Left lung (tissue), 10 donors: ENCODE data around the gene MRPL42. TPM values are rescaled to one million over a fixed set of nuclear protein-coding genes. Genes with fewer than 3 reads are reported as not detected.

Experiments used
- ATAC-seq: fragments of 200-7000 bp; cut with Tn5 transposase; one replicate; pipeline ENCODE4 v1.9.1; 2020; ENCODE audit warnings: moderate library complexity
- DNase-seq, 4 donors: peaks; one replicate each; pipeline ENCODE4 v3.0.0-alpha.2; 2013 to 2020
- H3K27ac ChIP-seq, 2 donors: fragments of 200-600 bp; sonication (generic) in 1 of 2; one replicate each; pipeline versions ENCODE4 v1.5.0 to v1.8.0; 2020 to 2021
- H3K27me3 ChIP-seq, 2 donors: fragments of 200-600 bp; sonication (generic) in 1 of 2; one replicate each; pipeline versions ENCODE4 v1.5.0 to v1.8.0; 2020 to 2021
- H3K36me3 ChIP-seq, 2 donors: fragments of 200-600 bp; sonication (generic) in 1 of 2; one replicate each; pipeline versions ENCODE4 v1.5.0 to v1.8.0; 2020 to 2021
- H3K4me1 ChIP-seq, 2 donors: fragments of 200-600 bp; one replicate each; pipeline ENCODE4 v1.8.0; 2021
- H3K4me3 ChIP-seq, 2 donors: fragments of 200-600 bp; sonication (generic) in 1 of 2; one replicate each; pipeline versions ENCODE4 v1.5.0 to v1.8.0; 2020 to 2021; ENCODE audit warnings: mild to moderate bottlenecking in 1 of 2
- H3K9me3 ChIP-seq, 2 donors: fragments of 200-600 bp; sonication (generic) in 1 of 2; one replicate each; pipeline versions ENCODE4 v1.5.0 to v1.8.0; 2020 to 2021
- intact Hi-C, 2 donors: fragments of 100-400 bp; cut with DNase I; formaldehyde crosslinking; loops; one replicate each; pipeline versions ENCODE4 v1.11.2 to v1.14.2; 2022
- polyA plus RNA-seq, 6 donors: library from polyadenylated mRNA; unstranded; fragments of 120-200 nt; gene quantifications; one replicate each; pipeline ENCODE4 v1.2.1, GENCODE V29; 2013; ENCODE audit not compliant: insufficient read length in 6 of 6
- total RNA-seq, 2 donors: library from RNA; stranded (reverse); fragmentation: NEBNext Ultra II Directional; extraction: Animal tissue kit (Norgen Biotek cat#: 25700); gene quantifications; one replicate each; pipeline ENCODE4 v1.2.1, GENCODE V29; 2021
- TF ChIP-seq, protein P1 (sequence below), 2 donors: fragments of 200-600 bp; sonication (generic) in 1 of 2; IDR thresholded peaks; one replicate each; pipeline versions ENCODE4 v1.5.0 to v1.8.0; 2021; ENCODE audit warnings: antibody characterized with exemption in 2 of 2
- donor health status: DM: no; HTN: yes; CAD: no.
- donor health status: DM: no; HTN: no; CAD: no.

MRPL42 gene
- total and polyA plus RNA-seq, 8 donors, result 53.2 to 70.8 (median 62.8) TPM

DNA sequence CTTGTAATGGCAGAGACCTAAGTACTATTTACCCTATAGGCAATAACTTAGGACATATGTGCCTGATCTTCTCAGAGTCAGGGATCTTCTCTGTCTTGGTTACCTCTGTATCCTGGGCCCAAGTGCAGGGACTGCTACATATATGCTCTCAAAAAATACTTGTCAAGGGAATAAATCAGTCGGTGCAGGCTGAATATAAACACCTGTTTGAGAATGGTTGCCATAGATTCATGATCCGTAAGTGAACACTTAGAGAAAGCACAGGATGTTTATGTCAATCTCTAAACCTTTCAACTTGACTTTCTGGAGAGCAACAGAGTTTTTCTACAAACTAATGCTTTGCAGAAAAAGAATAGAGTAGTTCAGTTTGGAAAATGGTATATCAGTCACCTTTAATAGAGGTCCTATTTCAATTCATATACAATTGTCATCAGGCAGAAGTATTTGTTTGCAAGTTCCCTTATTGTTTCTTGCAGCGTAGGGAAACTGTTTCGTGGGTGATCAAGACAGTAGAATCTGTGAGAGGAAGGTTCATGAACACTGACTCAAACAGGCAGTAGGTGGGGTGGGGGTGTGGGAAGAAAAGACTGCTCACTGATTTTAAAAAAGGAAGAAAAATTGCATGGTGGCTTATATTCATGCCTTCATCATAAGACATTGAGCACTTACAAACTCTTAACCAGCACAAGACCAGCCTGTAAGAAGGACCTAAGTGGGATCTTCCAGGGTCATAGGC lies 19.6 kb upstream of the MRPL42 start:
- intact Hi-C loops, result no loop called here
- no peaks in the 10 kb centered on the region for H3K36me3 ChIP-seq
- H3K4me1 ChIP-seq, result peaks cover 0 to 5% of the 10 kb centered on the region in 2 donors
- TF ChIP-seq, protein P1, sequence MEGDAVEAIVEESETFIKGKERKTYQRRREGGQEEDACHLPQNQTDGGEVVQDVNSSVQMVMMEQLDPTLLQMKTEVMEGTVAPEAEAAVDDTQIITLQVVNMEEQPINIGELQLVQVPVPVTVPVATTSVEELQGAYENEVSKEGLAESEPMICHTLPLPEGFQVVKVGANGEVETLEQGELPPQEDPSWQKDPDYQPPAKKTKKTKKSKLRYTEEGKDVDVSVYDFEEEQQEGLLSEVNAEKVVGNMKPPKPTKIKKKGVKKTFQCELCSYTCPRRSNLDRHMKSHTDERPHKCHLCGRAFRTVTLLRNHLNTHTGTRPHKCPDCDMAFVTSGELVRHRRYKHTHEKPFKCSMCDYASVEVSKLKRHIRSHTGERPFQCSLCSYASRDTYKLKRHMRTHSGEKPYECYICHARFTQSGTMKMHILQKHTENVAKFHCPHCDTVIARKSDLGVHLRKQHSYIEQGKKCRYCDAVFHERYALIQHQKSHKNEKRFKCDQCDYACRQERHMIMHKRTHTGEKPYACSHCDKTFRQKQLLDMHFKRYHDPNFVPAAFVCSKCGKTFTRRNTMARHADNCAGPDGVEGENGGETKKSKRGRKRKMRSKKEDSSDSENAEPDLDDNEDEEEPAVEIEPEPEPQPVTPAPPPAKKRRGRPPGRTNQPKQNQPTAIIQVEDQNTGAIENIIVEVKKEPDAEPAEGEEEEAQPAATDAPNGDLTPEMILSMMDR (IDR thresholded peaks at IDR 0.05), result no peak
- no peak overlapping the region for H3K27ac ChIP-seq
- no peaks in the 10 kb centered on the region for H3K27me3 ChIP-seq
- no peak overlapping the region for H3K4me3 ChIP-seq
- ATAC-seq, result no peak
- DNase-seq, result no peak
- H3K9me3 ChIP-seq, result no peaks in the 10 kb centered on the region

DNA sequence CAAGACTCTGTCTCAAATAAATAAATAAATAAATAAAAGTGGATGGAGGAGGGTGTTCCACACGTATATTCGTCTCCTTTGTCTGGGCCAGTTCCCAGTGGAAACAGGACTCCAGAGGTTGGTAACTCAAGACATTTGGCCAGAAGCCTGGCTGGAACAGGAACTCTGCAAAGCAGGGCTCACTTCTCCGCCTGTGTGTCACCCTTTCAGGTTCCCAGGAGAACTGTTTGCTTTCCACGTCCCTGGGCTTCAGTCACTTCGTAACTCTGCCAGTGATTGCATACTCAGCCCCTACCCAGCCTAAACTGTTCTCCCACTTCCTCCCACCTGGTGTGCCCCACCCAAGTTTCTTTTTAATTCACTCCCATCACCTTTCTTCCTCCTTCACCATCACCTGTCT lies 18.5 kb upstream of the MRPL42 start:
- TF ChIP-seq, protein P1 (IDR thresholded peaks at IDR 0.05), result no peak
- DNase-seq (no peak), ATAC-seq (peak; percentile 63)
- Histone ChIP-seq H3K36me3 (no peaks in the 10 kb centered on the region), H3K4me3 (no peak overlapping the region), H3K4me1 (no peaks in the 10 kb centered on the region), H3K27ac (no peak overlapping the region), H3K27me3 (no peaks in the 10 kb centered on the region), H3K9me3 (no peaks in the 10 kb centered on the region)
- intact Hi-C loops, result no loop called here

DNA sequence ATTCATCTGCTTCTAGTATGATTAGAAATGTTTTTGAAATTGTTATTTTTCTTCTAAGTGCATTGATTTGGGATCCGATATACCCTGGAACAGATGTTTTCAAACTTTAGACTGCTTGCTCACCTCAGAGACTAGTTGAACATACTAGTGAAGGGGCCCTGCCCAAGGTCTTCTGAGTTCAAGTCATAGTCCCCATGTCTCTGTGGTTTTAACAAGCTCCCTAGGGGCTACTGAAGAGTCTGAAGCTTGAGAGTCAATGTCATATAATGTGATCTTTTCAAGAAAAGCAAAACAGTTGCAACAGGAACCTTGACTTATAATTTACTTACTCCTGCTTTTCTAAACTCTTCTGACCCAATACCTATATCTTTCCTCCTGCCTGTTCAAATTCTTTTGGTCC lies 18.0 kb upstream of the MRPL42 start:
- Histone ChIP-seq H3K9me3 (no peaks in the 10 kb centered on the region), H3K36me3 (no peaks in the 10 kb centered on the region), H3K27ac (no peak overlapping the region), H3K4me3 (no peak overlapping the region), H3K4me1 (no peaks in the 10 kb centered on the region), H3K27me3 (no peaks in the 10 kb centered on the region)
- intact Hi-C loops, result no loop called here
- ATAC-seq (no peak), DNase-seq (no peak)
- TF ChIP-seq, protein P1 (IDR thresholded peaks at IDR 0.05), result no peak

DNA sequence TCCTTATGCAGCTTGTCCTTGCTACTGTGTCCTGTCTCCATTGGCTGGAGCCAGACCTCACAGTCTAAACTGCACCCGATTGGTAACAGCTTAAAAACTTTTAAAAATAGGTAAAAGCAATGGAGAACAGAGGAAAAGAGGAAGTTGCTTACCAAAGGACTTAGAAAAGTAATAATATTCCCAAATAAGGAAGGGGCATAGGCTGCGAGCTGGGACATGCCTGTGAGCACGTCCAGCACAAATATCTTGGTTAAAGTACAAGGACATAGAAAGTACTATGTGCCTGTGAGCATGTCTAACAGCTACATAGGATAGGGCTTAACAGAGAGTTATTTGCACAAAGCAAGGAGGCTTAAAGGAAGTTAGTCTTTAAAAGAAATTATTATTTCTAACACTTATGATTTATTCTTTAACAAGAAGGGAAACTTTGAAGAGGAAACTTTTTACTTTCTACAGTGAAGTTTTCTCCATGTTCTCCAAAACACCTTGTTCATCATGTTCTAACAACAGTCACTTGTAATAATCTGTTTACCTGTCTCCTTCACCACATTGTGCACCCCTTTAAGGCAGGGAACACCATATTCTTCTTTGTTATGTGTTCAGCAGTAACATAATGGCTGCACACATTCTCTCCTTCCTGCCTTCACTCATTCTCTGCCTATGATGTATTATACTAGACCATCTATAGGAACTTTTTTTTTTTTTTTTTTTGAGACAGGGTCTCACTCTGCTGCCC lies 15.7 kb upstream of the MRPL42 start:
- TF ChIP-seq, protein P1 (IDR thresholded peaks at IDR 0.05), result no peak
- no peaks in the 10 kb centered on the region for H3K9me3 ChIP-seq
- intact Hi-C loops, result no loop called here
- H3K4me1 ChIP-seq, result no peaks in the 10 kb centered on the region
- H3K27me3 ChIP-seq, result no peaks in the 10 kb centered on the region
- H3K36me3 ChIP-seq, result no peaks in the 10 kb centered on the region
- no peak for DNase-seq
- H3K4me3 ChIP-seq, result no peak overlapping the region
- no peak overlapping the region for H3K27ac ChIP-seq
- ATAC-seq, result no peak

DNA sequence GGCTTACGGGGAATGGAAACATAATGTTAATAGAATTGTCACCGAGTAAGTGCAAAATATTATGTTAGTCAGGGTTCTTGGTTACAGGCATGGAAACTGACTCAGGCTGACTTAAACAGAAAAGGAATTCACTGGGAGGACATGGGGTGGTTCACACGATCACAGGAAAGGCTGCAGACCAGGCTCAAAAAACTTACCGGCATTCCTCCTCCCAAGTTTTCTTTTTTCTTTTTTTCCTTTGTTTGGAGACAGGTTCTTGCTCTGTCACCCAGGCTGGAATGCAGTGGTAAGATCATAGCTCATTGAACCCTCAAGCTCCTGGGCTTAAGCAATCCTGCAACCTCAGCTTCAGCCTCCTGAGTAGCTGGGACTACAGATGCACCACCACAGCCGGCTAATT lies 13.7 kb upstream of the MRPL42 start:
- Histone ChIP-seq H3K4me3 (no peak overlapping the region), H3K27me3 (no peaks in the 10 kb centered on the region), H3K4me1 (no peaks in the 10 kb centered on the region), H3K9me3 (no peaks in the 10 kb centered on the region), H3K27ac (no peak overlapping the region), H3K36me3 (no peaks in the 10 kb centered on the region)
- DNase-seq, result no peak
- no peak for ATAC-seq
- TF ChIP-seq, protein P1 (IDR thresholded peaks at IDR 0.05), result no peak
- intact Hi-C loops, result no loop called here
